H1 (cell line): Measurements from ENCODE around the gene GPC6. TPM values are rescaled to one million over a fixed set of nuclear protein-coding genes. Genes with fewer than 3 reads are reported as not detected.

Source experiments
- CTCF ChIA-PET: fragments of 300-600 bp; sonication (Branson Sonifier 250); formaldehyde crosslinking; loops from one replicate; lab custom pipeline; 2021; ENCODE audit not compliant: partially characterized antibody; lab: Charles Lee
- POLR2A ChIA-PET: fragments of 300-600 bp; sonication (Branson Sonifier 250); formaldehyde crosslinking; loops from one replicate; lab custom pipeline; 2021; ENCODE audit warnings: inconsistent platforms; ENCODE audit not compliant: partially characterized antibody; lab: Charles Lee
- DNase-seq, 2 experiments: peaks; one replicate each; pipeline versions ENCODE4 v3.0.0 to v3.0.0-alpha.2; 2010 to 2022; ENCODE audit warnings: low spot score in 2 of 2, low read depth in 1 of 2, mixed read lengths in 1 of 2
- FAIRE-seq: peaks from 2 replicates; lab custom pipeline; 2011; peaks lifted over from hg19 to GRCh38; lab: Jason Lieb, UNC
- H2AFZ ChIP-seq: 2 replicates; pipeline ENCODE4 v1.8.1; 2012; ENCODE audit warnings: low read length, inconsistent platforms
- H2AK5ac ChIP-seq: 2 replicates; pipeline ENCODE4 v1.6.1; 2013; ENCODE audit warnings: low read depth, low read length
- H2BK120ac ChIP-seq: replicated peaks from 2 replicates; pipeline ENCODE3; 2013; ENCODE audit warnings: low read depth, low read length, inconsistent platforms
- H2BK12ac ChIP-seq: 2 replicates; pipeline ENCODE4 v1.6.1; 2013; ENCODE audit warnings: low read depth, low read length
- H2BK15ac ChIP-seq: 2 replicates; pipeline ENCODE4 v1.6.1; 2013; ENCODE audit warnings: low read length
- H2BK20ac ChIP-seq: 2 replicates; pipeline ENCODE4 v1.6.1; 2013; ENCODE audit warnings: low read length
- H2BK5ac ChIP-seq: 2 replicates; pipeline ENCODE4 v1.6.1; 2013; ENCODE audit warnings: low read depth, low read length
- H3K14ac ChIP-seq: 2 replicates; pipeline ENCODE4 v1.6.1; 2013; ENCODE audit warnings: inconsistent platforms; ENCODE audit not compliant: insufficient read length
- H3K18ac ChIP-seq: 2 replicates; pipeline ENCODE4 v1.6.1; 2013; ENCODE audit warnings: low read length; ENCODE audit errors: extremely low read depth
- H3K23ac ChIP-seq: 2 replicates; pipeline ENCODE4 v1.6.1; 2013; ENCODE audit warnings: inconsistent platforms; ENCODE audit not compliant: insufficient read length
- H3K23me2 ChIP-seq: 2 replicates; pipeline ENCODE4 v1.6.1; 2013; ENCODE audit warnings: low read depth, low read length
- H3K27ac ChIP-seq: 2 replicates; pipeline ENCODE4 v1.6.1; 2011; ENCODE audit warnings: low read depth, low read length, inconsistent platforms
- H3K27me3 ChIP-seq, 4 experiments: replicated peaks in 1 of 4; 1 replicate in 1 of 4; 2 replicates in 3 of 4; pipeline versions ENCODE4 v1.6.1 to v1.8.1; 2011 to 2013; ENCODE audit warnings: low read length in 3 of 4, mild to moderate bottlenecking in 3 of 4, inconsistent platforms in 2 of 4, mixed read lengths in 2 of 4, moderate library complexity in 1 of 4; ENCODE audit not compliant: control insufficient read depth in 3 of 4, insufficient read depth in 3 of 4; ENCODE audit errors: extremely low read depth in 1 of 4
- H3K36me3 ChIP-seq, 4 experiments: 2 replicates each; pipeline versions ENCODE4 v1.6.1 to v1.8.1; 2011 to 2013; ENCODE audit warnings: mild to moderate bottlenecking in 4 of 4, low read length in 3 of 4, moderate library complexity in 2 of 4, control low read depth in 1 of 4, inconsistent platforms in 1 of 4; ENCODE audit not compliant: insufficient read depth in 4 of 4, control insufficient read depth in 2 of 4
- H3K4ac ChIP-seq: replicated peaks from 2 replicates; pipeline ENCODE3; 2013; ENCODE audit warnings: low read length, low read depth, mixed read lengths, inconsistent platforms; ENCODE audit not compliant: insufficient read length
- H3K4me1 ChIP-seq, 4 experiments: replicated peaks in 1 of 4; 1 replicate in 1 of 4; 2 replicates in 3 of 4; pipeline versions ENCODE4 v1.6.1 to v1.8.1; 2011 to 2013; ENCODE audit warnings: low read length in 3 of 4, inconsistent platforms in 2 of 4, mixed read lengths in 1 of 4; ENCODE audit not compliant: insufficient read depth in 4 of 4, control insufficient read depth in 3 of 4
- H3K4me2 ChIP-seq, 2 experiments: 2 replicates each; pipeline versions ENCODE4 v1.6.1 to v1.8.1; 2011 to 2013; ENCODE audit warnings: low read depth in 2 of 2, low read length in 2 of 2, control low read depth in 1 of 2, inconsistent platforms in 1 of 2, mild to moderate bottlenecking in 1 of 2; ENCODE audit not compliant: insufficient read depth in 1 of 2
- H3K4me3 ChIP-seq, 4 experiments: fragments of 200-600, 300-600 bp in 1 of 4; sonication (generic), shearing (Covaris generic), sonication (Bioruptor Twin) in 1 of 4; 2 replicates each; pipeline versions ENCODE4 v1.5.1 to v1.8.1; 2011 to 2016; ENCODE audit warnings: low read length in 4 of 4, low read depth in 3 of 4, control low read depth in 2 of 4, inconsistent platforms in 2 of 4, mild to moderate bottlenecking in 2 of 4, mixed read lengths in 1 of 4, moderate library complexity in 1 of 4; ENCODE audit not compliant: insufficient read depth in 2 of 4; ENCODE audit errors: extremely low read depth in 1 of 4
- H3K56ac ChIP-seq: replicated peaks from 2 replicates; pipeline ENCODE3; 2013; ENCODE audit warnings: low read depth, mild to moderate bottlenecking, mixed read lengths, low read length, inconsistent platforms; ENCODE audit not compliant: insufficient read length
- H3K79me1 ChIP-seq: 2 replicates; pipeline ENCODE4 v1.6.1; 2013; ENCODE audit warnings: low read depth, low read length, control low read depth
- H3K79me2 ChIP-seq, 2 experiments: 2 replicates each; pipeline versions ENCODE4 v1.6.1 to v1.8.1; 2012 to 2013; ENCODE audit warnings: low read length in 2 of 2, mild to moderate bottlenecking in 2 of 2, inconsistent platforms in 1 of 2; ENCODE audit not compliant: insufficient read depth in 2 of 2, control insufficient read depth in 1 of 2
- H3K9ac ChIP-seq, 4 experiments: replicated peaks in 1 of 4; 1 replicate in 1 of 4; 2 replicates in 3 of 4; pipeline versions ENCODE4 v1.6.1 to v1.8.1; 2011 to 2013; ENCODE audit warnings: low read depth in 3 of 4, low read length in 3 of 4, control low read depth in 2 of 4, mild to moderate bottlenecking in 2 of 4, moderate library complexity in 2 of 4, inconsistent platforms in 1 of 4; ENCODE audit errors: extremely low read depth in 1 of 4
- H3K9me3 ChIP-seq, 2 experiments: 2 replicates each; pipeline versions ENCODE4 v1.6.1 to v1.8.1; 2012 to 2013; ENCODE audit warnings: mild to moderate bottlenecking in 2 of 2, moderate library complexity in 2 of 2, control low read depth in 1 of 2, inconsistent platforms in 1 of 2, low read depth in 1 of 2, low read length in 1 of 2, mixed read lengths in 1 of 2; ENCODE audit not compliant: insufficient read depth in 2 of 2
- H4K20me1 ChIP-seq, 2 experiments: replicated peaks in 1 of 2; 2 replicates each; pipeline versions ENCODE3 to v1.8.1; 2011 to 2013; ENCODE audit warnings: inconsistent platforms in 2 of 2, low read length in 2 of 2, mild to moderate bottlenecking in 1 of 2; ENCODE audit not compliant: insufficient read depth in 2 of 2, control insufficient read depth in 1 of 2
- H4K5ac ChIP-seq: 2 replicates; pipeline ENCODE4 v1.6.1; 2013; ENCODE audit warnings: low read length, low read depth, mixed read lengths, inconsistent platforms; ENCODE audit not compliant: insufficient read length
- H4K8ac ChIP-seq: 2 replicates; pipeline ENCODE4 v1.8.0; 2013; ENCODE audit warnings: mild to moderate bottlenecking, moderate library complexity, low read length, inconsistent platforms; ENCODE audit not compliant: insufficient read depth; ENCODE audit errors: extremely low read depth
- H4K91ac ChIP-seq: replicated peaks from 2 replicates; pipeline ENCODE3; 2013; ENCODE audit warnings: low read length, mixed read lengths, inconsistent platforms; ENCODE audit not compliant: insufficient read length
- EGR1 ChIP-seq: IDR thresholded peaks from 2 replicates; pipeline ENCODE4 v1.6.1; 2011; ENCODE audit warnings: low read depth, low read length, borderline replicate concordance
- GTF2F1 ChIP-seq: IDR thresholded peaks from 2 replicates; pipeline ENCODE4 v1.6.1; 2012; ENCODE audit warnings: low read depth, low read length, improper control_type of control experiment, borderline replicate concordance
- JUND ChIP-seq: IDR thresholded peaks from 2 replicates; pipeline ENCODE4 v1.6.1; 2011; ENCODE audit warnings: mild to moderate bottlenecking, improper control_type of control experiment, low read length
- POLR2A ChIP-seq, 2 experiments: IDR thresholded peaks; 1 replicate in 1 of 2; 2 replicates in 1 of 2; pipeline ENCODE4 v1.6.1; 2011; ENCODE audit warnings: low read depth in 2 of 2, low read length in 2 of 2, mild to moderate bottlenecking in 2 of 2; ENCODE audit errors: control extremely low read depth in 1 of 2
- SP4 ChIP-seq: IDR thresholded peaks from 2 replicates; pipeline ENCODE4 v1.6.1; 2012; ENCODE audit warnings: low read length, inconsistent platforms
- WGBS, 2 experiments: shearing (Covaris generic) in 1 of 2; methylation state at CpG; one replicate each; pipeline versions ENCODE4 v1.1.6 to v1.1.7; 2013 to 2015; ENCODE audit warnings: low lambda C conversion rate in 2 of 2, mixed read lengths in 2 of 2, inconsistent platforms in 1 of 2, low coverage in 1 of 2, missing lambda C conversion rate in 1 of 2; ENCODE audit not compliant: insufficient replicate concordance in 2 of 2, insufficient coverage in 1 of 2, insufficient read length in 1 of 2; ENCODE audit errors: extremely low coverage in 1 of 2, missing lambda C conversion rate in 1 of 2; 5-methylcytosine and 5-hydroxymethylcytosine counted together
- polyA plus RNA-seq, 7 experiments: library from polyadenylated mRNA; depleted of rRNA in 3 of 7; stranded (reverse) in 5 of 7; unstranded in 2 of 7; fragments of >200 nt in 5 of 7; fragments of 200-250 nt in 2 of 7; gene quantifications; 1 replicate in 5 of 7; 2 replicates in 1 of 7; 4 replicates in 1 of 7; pipeline versions ENCODE4 v1.2.1 to v1.2.3, GENCODE V29; 2011 to 2013; ENCODE audit warnings: missing spikeins in 2 of 7, mixed read lengths in 2 of 7
- total RNA-seq: library from RNA; stranded (reverse); fragmentation: NEBNext Ultra II Directional; extraction: Animal tissue kit (Norgen Biotek cat#: 25700); gene quantifications from 2 replicates; pipeline ENCODE4 v1.2.1, GENCODE V29; 2021

The GPC6 gene
- total and polyA plus RNA-seq, 2 of the 8 experiments (the other 6 are each of a cell fraction or from before 2014, with no cell fraction given), result 5.4 to 12.0 TPM

GRCh38 chr13:94216476-94216875 is 989.9 kb downstream of the GPC6 start:
- Histone ChIP-seq H3K23ac (no peak overlapping the region), H3K14ac (no peak overlapping the region), H3K4me3 (no peak overlapping the region), H3K79me1 (no peaks in the 10 kb centered on the region), H3K18ac (no peak overlapping the region), H2BK120ac (no peak overlapping the region), H3K27me3 (no peaks in the 10 kb centered on the region), H4K91ac (no peak overlapping the region), H4K5ac (no peak overlapping the region), H2BK15ac (no peak overlapping the region), H4K8ac (no peak overlapping the region), H4K20me1 (no peaks in the 10 kb centered on the region), H3K4ac (no peak overlapping the region), H3K79me2 (no peaks in the 10 kb centered on the region), H3K4me2 (no peak overlapping the region), H3K9me3 (no peaks in the 10 kb centered on the region), H3K36me3 (no peaks in the 10 kb centered on the region), H2BK20ac (no peak overlapping the region), H2BK5ac (no peak overlapping the region), H3K4me1 (peaks cover 0 to 9% (median 7%) of the 10 kb centered on the region in 4 experiments; a peak in 5 of 7 replicates), H3K9ac (no peak overlapping the region), H2BK12ac (no peak overlapping the region; the same call in 1 of the 2 replicates), H3K23me2 (no peaks in the 10 kb centered on the region), H2AFZ (no peak overlapping the region), H3K56ac (no peak overlapping the region), H2AK5ac (no peak overlapping the region), H3K27ac (no peak overlapping the region)
- no peak for TF ChIP-seq POLR2A (IDR thresholded peaks at IDR 0.05; ENCODE audit: control extremely low read depth in 1 of 2, low read depth in 2 of 2, low read length in 2 of 2)
- no peak for TF ChIP-seq JUND
- no peak for TF ChIP-seq EGR1
- TF ChIP-seq SP4, result no peak
- no peak for TF ChIP-seq GTF2F1
- FAIRE-seq, result no peak
- ChIA-PET POLR2A (no interaction called here), CTCF (interaction anchor here (1.0 to 1.1 kb wide), 2 partner anchors 11 to 101 kb away, joined by 3 read pairs; no protein-coding TSS in a partner anchor)
- DNase-seq, result no peak
- whole genome bisulfite sequencing, 2 experiments, result 74% methylated on average over 1 of the region's 1 CpG; no CpG with 5 or more reads in 1 of the 2 experiments
